Bladder microvascular endothelial cell (primary cell): Measurements from ENCODE around the gene CETN1. TPM values are rescaled to one million over a fixed set of nuclear protein-coding genes. Genes with fewer than 3 reads are reported as not detected.

Experiments
- total RNA-seq: library from RNA; depleted of rRNA; stranded (reverse); fragments of >200 nt; gene quantifications from 2 replicates; pipeline ENCODE4 v1.2.3, GENCODE V29; 2014

The CETN1 gene
- not detected in 2 replicates for total RNA-seq

DNA sequence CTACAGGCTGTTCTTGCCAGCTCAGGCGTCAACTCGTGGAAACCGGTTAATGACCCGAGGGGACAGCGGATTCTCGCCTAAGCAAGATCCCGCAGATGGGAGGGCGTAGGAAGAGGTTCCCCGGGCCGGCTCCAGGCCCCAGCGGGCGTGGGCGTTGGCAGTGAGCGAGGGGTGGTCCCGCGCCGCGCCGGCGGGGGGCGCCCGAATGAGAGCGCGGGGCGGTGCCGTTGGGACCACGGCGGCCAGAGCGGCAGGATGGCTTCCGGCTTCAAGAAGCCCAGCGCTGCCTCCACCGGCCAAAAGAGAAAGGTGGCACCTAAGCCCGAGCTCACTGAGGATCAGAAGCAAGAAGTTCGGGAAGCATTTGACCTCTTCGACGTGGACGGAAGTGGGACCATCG, at the start of gene CETN1:
Gene CETN1 (plus strand): TSS at position 227 of the 400 bp plus-strand sequence. CDS start 29 bp downstream, at position 256.

Other genes starting within 250 kb of the CETN1 start
- 0.49 and 61.7 TPM in 2 replicates for gene COLEC12, start 79.7 kb upstream of the CETN1 start, total RNA-seq
- 0.19 TPM in 1 of 2 replicates, not detected in the other for gene CLUL1, start 16.6 kb downstream of the CETN1 start, total RNA-seq
- 53.3 and 81.3 TPM in 2 replicates for gene TYMS, start 77.3 kb downstream of the CETN1 start, total RNA-seq
- gene ENOSF1, start 132.2 kb downstream of the CETN1 start, total RNA-seq: 14.1 and 23.9 TPM in 2 replicates
- gene YES1, start 231.9 kb downstream of the CETN1 start, total RNA-seq: 94.1 and 131 TPM in 2 replicates